Measurements from ENCODE around the gene IKBKE. TPM values are rescaled to one million over a fixed set of nuclear protein-coding genes. Genes with fewer than 3 reads are reported as not detected.

Gene IKBKE
- polyA plus RNA-seq, 4 donors = 4.8 to 5.9 (median 4.9) TPM

- DNase-seq (ENCODE audit: low read depth in 4 of 4, low spot score in 2 of 4) = no peak
Measured at GRCh38 chr1:206538086-206538770, 68.0 kb downstream of the IKBKE start.

GRCh38 chr1:206538901-206539640 lies 68.8 kb downstream of the IKBKE start:
- no peak for DNase-seq (ENCODE audit: low read depth in 4 of 4, low spot score in 2 of 4)

- no peak for DNase-seq (ENCODE audit: low read depth in 4 of 4, low spot score in 2 of 4)
Measured at GRCh38 chr1:206540044-206540780, 69.9 kb downstream of the IKBKE start.

GRCh38 chr1:206541236-206541833 lies 71.1 kb downstream of the IKBKE start:
- no peak for DNase-seq (ENCODE audit: low read depth in 4 of 4, low spot score in 2 of 4)

GRCh38 chr1:206544562-206545257 lies 74.4 kb downstream of the IKBKE start:
- DNase-seq (ENCODE audit: low read depth in 4 of 4, low spot score in 2 of 4) = peak in 1 of 4 donors; percentile 61

- no peak for DNase-seq (ENCODE audit: low read depth in 4 of 4, low spot score in 2 of 4)
Measured at GRCh38 chr1:206545351-206545750, 75.1 kb downstream of the IKBKE start.

Other genes with a start within 250 kb of the IKBKE start
- gene RASSF5, start 37.1 kb downstream of the IKBKE start, polyA plus RNA-seq (ENCODE audit: insufficient read length in 4 of 4) = 1 to 10 TPM; 4.6 to 6.6 (median 4.9) TPM
- 10 to 100 TPM; 80.7 to 90.1 (median 84.0) TPM for gene EIF2D, start 142.0 kb downstream of the IKBKE start, polyA plus RNA-seq (ENCODE audit: insufficient read length in 4 of 4)
- gene DYRK3, start 165.1 kb downstream of the IKBKE start, polyA plus RNA-seq (ENCODE audit: insufficient read length in 4 of 4) = 1 to 10 TPM; 8.1 to 9.3 (median 8.6) TPM
- gene MAPKAPK2, start 214.4 kb downstream of the IKBKE start, polyA plus RNA-seq (ENCODE audit: insufficient read length in 4 of 4) = 10 to 100 TPM; 72.2 to 80.4 (median 76.6) TPM